HG02798 (cell line): ENCODE results near the gene SSUH2.

Source experiments
- ATAC-seq: cut with Tn5 transposase; IDR thresholded peaks from one replicate; pipeline ENCODE4 v1.9.1; 2021; ENCODE audit warnings: mild to moderate bottlenecking; ENCODE audit not compliant: unreplicated experiment, poor library complexity

SSUH2 gene

DNA sequence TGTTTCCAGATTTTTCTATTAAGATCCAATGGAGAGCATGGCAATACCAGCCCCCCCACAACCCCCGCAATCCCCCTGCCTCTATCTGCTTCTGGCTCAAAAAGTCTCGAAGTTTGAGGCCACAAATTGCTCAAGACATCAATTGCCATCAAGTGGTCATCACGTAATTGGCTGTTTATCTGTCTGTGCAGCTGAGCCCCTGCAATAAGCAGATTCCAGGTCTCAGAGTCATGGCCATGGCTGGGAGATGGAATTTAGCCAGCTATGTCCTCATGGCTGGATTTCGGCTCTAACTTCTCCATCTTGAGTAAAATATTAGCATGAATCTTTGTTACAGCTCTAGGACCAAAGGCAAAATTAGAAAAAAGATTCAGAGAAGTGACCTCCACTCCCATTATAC lies 22.7 kb downstream of the SSUH2 start:
- no peak for ATAC-seq

DNA sequence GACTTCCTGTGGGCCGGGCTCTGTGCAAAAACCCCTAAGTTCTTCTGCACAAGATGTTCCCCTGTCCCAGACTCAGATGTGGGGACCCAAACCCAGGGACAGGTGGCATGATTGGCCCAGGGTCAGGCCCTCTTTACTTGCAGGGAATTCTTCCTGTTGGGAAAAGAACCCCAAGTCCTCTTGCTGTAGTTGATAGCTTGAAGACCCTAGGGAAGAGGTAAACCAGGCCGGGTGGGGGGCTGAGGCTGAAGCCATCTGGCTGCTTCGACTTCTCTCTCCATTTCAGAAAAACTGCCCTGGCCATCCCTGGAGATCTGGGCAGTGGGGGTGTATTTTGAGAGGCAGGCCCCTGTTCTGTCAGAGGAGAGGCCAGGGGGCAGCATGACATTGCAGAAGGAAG lies 23.5 kb downstream of the SSUH2 start:
- no peak for ATAC-seq

DNA sequence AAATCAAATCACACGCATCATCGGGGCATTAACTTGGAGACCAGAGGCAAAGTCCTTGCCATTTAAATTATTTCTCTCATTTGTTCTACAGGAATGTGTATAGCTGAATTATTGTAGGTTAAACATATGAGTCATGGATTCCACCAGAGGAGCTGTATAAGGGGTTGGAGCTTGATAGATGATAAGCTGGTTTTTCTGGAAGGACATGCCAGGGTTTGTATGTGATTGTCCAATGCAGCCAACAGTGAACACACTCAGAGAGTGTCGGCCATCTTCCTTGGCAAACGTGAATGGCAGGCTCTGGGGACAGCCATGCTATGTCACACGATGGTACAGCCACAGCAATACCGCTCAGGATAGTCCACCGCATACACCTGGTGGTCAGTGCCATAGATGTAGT lies 25.1 kb downstream of the SSUH2 start:
- ATAC-seq = no peak

DNA sequence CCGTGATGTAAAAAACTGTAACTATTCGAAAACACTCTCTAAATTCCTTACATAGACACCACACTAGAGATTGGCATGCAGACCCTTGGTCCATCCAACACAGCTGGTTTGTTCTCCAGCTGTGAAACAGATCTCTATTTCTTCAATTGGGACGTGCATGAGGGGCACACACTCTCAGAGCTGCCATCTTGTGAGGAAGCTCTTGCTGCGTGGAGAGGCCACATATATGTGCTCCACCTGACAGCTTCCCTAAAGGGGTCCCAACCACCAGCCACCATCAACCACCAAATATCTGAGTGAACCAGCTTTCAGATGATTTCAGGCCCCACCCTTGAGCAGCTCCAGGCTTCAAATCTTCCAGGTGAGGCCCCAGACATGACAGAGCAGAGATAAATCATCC lies 25.6 kb downstream of the SSUH2 start:
- ATAC-seq = no peak

DNA sequence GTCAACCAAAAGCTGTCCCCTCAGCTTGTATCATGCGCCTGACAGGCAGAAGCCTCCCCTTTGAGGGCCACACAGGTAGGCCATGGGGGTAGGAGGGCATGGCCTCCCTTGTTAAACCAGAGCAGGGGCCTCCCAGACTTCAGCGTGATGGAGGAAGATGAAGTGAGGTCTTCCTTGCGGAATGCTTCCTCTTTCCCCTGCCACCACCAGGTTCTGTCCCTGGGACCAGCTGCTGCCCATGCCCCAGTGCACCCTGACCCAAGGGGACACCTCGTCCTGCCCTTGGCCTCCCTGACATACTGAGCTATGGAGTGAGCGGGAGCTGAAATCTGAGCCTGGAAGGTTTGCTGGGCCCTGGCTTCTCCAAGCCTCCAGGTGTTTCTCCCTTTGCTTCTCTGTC lies 26.7 kb downstream of the SSUH2 start:
- no peak for ATAC-seq

DNA sequence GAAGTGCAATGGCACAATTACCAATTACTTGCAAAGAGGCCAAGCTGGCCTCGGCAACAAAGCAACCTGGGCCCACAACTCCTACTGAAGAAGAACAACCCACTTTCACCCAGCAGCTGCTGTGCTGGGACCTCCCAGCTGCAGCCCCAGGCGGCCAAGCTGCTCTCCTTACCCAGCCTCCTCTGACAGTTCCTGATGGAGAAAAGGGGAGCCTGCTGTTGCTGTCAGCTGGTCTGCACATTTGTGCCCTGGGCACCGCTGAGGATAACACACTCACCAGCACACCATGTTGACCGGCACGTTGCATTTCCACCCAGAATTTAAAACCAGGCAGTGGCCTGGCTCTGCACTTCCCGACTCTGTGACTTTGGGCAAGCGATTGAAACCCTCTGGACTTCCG lies 33.6 kb downstream of the SSUH2 start:
- no peak for ATAC-seq

DNA sequence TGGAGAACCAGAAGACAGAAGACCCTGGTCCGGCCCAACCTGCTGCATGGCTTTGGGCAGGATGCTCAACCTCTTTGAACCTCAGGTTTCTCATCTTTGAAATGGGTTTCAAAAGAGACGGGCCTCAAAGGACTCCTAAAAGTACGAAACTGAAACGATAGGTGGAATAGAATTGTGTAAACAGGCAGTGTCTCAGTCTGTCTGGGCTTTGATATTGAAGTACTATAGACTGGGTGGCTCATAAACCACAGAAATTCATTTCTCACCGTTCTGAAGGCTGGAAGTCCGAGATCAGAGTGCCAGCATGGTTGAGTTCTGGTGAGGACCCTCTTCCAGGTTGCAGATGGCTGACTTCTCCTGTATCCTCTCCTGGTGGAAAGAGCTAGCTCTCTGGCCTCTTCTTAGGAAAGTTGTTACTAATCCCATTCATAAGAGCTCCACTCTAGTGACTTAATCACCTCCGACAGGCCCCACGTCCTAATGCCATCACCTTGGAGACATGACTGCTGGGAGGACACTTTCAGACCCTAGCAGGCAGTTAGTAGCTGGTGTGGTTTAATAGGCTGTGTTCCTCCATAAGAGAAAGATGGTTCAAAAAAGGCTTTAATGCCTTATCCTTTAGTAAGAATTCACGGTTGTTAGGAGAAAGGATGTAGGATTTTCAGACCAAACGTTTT lies 35.7 kb downstream of the SSUH2 start:
- ATAC-seq = no peak

DNA sequence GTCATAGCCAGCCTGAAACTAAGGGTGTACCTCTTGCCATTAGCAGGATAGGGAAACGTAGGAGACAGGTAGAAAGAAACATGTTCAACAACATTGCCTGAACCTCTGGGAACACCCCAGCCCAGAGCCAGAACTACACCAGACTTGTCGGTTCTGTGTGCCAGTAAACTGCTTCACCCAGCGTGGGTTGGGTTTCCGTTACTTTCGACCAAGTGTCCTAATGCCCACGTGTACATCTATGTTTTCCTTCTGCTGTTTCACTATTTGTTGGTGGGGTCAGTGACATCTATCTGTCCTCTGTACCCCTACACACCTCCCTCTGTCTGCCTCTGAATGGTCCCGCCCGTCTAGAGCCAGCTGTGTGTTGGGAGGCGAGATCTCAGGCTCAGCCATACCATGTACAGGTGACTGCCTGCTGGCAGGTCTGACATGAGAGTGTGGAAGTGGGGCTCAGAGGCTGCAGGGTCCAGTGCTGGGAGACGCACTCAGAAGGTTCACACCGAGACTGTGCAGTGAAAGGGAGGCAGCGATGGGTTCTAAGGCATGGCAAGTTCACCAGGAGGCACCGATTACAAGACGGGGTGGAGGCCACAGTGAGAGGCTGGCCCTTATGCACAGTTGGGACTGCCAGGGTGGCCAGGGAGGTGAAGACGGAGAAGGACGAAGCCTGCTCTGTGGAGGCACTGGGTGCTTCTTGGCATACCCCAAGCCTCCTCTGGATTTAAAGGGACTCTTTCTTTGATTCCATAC lies 36.4 kb downstream of the SSUH2 start:
- no peak for ATAC-seq

DNA sequence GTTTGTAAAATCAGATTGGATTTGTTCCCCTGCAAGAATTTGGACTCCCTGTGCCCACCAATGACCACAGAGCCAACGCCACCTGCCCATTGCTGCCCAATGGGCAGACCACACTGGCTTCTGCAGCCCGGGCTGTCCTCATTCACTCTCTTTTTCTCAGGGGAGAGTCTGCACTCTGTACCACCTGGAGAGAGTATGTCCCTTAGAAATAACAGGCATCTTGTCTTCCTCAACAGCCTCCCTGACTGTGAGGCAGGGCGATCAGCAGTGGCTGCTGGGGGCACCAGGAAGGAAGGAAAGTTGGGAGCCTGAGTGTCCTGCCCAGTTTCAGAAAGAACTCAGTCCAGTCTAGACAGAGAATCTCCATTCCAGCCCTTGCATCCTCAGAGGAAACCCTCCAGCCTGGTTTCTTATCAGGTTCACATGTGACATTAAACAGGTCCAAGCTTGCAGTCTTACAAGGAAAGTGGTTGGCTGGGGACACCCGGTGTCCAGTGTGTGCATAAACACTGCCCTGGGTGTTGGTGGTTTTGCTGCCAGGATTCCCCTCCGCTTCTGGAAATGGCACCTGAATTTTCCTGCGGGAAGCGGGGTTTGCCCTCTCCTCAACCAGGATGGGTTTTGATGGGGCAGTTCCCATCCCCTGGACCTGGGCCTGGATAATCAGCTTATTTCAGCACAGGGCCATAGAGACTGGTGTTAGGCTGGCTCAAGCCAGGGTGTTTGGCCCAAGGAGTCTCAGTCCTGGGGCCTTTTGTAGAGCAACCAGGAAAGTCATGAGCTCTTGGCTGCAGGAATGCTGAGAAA lies 37.2 kb downstream of the SSUH2 start:
- no peak for ATAC-seq

DNA sequence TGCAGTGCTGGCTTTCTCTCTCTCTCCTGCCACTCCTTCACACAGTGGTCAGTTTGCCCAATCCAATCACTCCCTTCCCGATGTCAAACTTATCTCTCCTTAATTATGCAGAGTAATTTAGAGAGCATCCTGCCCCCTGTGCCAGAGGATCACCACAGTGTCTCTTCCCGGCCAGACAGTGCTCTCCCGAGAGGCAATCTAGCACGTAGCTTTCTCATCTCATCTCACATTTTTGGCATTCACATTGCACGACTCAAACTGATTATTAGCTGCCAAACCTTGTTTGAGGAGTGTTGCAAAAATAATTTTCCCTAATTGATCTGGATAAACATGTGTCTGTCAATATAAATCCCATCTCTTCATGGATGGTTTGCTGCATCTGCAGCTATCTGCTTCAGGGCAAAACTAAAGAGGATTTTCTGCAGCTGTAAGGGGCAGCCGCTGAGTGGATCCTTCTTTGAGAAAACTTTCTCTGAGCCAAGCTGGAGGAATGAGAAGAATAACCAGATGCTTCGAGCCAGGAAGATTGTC lies 37.8 kb downstream of the SSUH2 start:
- ATAC-seq = no peak

DNA sequence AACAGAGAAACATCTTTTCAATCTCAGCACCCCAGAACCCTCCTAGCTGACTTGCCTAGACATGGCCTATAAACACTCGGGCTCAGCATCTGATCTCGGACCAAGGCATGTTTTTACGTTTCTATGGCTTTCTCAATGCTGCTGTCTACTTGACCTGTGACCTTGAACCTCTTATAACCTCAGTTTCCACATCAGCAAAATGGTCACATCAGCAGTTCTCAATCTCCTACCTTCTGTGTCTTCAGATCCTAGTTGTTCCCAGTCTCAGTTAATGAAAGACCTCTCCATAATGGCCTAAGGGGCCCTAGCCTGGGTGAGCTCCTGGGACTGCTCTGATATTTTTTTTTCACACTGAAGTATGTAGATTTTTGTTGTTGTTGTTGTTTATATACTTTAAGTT lies 39.6 kb downstream of the SSUH2 start:
- no peak for ATAC-seq

DNA sequence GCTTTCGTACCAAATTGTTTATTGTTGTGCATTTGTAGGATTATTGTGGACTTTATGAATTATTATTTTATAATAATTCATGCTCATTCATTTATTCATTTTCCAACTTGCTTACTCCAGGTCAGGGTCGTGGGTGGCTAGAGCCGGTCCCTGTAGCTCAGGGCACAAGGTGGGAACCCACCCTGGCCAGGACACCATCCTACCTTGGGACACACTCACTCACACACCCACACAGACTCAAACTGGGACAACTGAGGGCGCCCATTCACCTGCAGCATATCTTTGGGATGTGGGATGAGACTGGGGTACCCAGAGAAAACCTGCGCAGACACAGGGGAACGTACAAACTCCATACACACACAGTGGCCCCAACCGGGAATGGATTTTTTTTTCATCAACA lies 40.6 kb downstream of the SSUH2 start:
- no peak for ATAC-seq

DNA sequence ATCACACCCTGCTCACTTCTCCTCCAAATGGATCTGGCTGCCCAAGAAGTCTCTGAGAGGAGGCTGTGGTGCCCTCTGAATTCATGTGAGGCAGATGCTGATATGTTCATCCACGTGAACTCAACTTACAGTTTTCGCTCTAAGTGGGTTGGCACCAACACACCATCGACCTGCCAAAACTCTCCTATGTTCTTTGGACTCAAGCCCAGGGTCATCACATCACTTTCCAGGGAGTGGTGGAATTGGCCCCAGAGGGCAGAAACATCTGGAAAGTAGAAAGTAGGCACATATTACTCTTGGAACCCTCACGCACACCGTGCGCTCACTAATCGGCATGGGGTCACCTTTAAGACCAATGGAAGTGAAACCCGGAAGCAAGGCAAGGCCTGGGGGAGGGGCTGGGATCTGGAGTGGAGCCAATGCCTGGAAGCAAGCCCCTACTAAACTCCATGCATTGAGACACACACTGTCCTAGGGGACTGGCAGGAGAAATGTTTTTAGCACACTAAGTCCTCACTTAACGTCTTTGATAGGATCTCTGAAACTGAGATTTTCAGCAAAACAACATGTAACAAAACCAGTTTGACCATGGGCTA lies 41.4 kb downstream of the SSUH2 start:
- no peak for ATAC-seq

DNA sequence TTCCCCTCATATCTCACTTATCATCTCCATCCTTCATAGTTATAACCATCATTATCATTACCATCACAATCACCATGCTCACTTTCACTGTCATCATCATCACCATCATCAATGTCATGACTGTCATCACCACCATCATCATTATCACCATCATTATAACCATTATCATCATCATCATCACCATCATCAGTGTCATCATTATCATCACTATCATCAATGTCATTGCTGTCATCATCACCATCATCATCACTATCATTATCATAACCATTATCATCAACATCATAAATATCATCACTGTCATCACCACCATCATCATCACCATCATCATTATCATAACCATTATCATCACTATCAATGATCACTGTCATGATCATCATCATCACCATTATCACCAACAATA lies 44.1 kb downstream of the SSUH2 start:
- no peak for ATAC-seq

DNA sequence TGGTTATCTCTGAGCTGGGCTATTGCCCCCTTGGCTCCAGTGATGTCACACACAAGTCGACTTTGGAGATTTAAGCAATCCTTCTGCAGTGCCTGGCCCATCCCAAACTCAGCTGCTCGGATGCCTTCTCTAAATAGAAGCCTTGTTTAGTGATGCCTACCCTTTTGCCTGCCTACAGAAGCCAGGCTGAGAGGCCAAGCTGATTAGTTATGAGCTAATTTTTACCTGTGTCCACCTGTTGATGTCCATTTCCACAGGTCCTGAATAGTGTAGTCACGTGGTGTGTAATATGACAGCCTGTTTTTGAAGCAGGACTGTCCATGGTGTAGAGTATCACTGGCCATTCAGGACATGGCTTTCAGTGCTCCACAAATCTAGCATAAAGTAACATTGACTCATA lies 45.5 kb downstream of the SSUH2 start:
- ATAC-seq = no peak

DNA sequence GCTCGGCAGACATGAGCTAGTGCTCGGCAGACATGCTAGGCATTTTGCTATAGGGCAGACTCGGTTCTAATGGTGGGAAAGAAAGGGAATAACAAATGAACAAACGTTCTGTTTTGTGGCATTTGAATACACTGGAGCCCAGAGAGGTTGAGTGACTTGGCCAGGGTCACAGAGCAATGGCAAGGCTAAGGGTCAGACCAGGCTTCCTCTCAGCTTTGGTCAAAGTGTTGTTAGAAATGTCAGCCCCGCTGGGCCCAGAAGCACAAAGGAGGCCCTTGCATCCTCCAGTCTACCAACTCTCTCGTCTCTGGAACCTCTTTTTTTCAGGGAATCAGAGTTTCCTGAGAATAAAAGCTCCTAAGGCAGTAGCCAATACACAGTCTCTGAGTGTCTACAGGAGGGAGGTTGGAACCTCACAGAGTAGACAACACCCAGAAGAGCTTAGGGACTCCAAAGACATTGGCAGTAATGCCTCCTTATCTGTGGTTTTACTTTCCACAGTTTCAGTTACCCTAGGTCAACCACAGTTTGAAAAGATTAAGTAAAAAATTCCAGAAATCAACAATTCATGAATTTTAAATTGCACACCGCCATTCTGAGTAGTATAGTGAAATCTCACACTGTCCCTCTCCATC lies 47.3 kb downstream of the SSUH2 start:
- ATAC-seq = no peak

DNA sequence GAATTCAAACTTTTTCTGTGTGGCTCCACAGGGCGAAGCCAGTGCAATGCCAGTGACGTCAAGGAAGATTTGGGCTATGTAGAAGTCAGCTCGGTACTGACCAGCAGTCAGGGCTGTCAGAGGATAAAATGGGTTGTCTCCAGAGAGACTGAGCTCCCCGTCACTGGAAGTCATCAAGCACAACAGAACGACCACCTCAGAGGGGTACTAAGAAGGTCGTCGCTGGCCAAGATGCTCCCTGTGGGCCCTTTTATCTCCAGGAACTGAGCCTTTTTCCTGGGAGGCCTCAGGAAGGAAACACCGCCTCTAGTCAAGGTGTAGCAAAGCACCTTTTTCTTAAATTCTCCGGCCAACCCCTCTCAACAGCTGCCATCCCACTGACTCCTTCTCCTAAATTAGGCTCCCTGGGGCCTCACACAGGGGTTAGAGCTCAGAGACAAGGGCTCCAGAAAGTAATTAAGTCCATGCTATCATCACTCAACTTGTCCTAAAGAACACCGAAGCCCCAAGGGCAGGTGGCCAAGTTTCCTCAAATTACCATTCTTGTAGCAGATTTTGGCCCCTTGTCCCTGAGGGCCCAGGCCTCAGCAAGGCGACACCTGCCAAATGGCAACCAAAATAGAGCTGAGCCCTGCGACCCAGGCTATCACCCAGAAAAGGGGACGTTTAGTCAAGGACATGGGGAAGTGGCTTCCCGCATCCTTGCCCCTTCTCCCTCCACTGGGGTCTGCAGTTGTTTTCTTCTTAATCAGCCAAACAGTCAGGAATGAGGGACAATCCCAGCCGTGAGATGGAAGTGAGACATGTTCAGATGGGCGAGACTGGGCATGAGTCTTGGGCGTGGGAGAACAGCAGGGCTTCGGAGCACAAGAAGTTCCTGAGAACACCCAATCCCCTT lies 48.0 kb downstream of the SSUH2 start:
- no peak for ATAC-seq

DNA sequence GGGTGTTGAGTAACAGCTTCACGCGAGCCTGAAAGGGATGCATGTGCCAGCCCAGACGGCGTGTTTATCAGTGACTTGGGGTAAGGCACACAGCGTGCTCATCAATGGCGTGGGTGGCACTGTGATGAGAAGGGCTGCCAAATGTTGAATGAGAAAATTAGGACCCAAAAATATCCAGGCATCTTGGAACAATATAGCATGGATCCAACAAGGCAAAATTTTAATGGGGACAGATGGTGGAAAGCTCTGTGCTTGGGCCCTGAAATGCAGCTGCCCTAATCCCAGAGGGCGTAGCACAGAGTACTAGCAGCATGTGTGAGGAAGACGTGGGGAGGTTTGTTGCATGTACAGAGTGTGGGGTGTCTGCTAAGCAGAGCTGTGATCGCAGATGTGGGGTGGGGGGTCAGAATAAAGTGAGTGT lies 48.9 kb downstream of the SSUH2 start:
- no peak for ATAC-seq

DNA sequence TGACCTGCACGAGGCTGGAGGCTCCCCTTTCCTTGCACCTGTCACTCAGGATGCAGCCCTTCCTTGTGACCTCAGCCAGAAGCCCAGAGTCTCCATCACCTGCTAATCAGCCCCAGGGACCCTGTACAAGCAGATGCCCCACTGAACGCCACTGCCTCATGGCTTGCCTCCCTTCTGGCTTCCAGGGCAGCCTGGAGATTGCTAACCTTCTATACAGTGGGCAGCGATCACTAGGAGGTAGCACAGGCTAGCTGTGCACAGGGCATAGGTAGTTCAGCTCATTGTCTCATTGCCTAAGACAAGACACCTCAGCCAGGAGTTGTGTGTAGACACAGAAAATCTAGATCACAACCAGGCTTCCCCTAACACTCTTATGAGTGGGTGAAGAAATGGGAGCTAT lies 49.3 kb downstream of the SSUH2 start:
- no peak for ATAC-seq
